ENCODE results near the gene TRIM10. TPM values are rescaled to one million over a fixed set of nuclear protein-coding genes. Genes with fewer than 3 reads are reported as not detected.
"Not testable (repeated sequence)": the region's sequence is repeated elsewhere in the genome, so short reads cannot be mapped to it uniquely, and the experiment has no call there.

TRIM10 gene
- polyA plus RNA-seq, 4 donors: 0.29 to 1.3 (median 0.37) TPM

DNA sequence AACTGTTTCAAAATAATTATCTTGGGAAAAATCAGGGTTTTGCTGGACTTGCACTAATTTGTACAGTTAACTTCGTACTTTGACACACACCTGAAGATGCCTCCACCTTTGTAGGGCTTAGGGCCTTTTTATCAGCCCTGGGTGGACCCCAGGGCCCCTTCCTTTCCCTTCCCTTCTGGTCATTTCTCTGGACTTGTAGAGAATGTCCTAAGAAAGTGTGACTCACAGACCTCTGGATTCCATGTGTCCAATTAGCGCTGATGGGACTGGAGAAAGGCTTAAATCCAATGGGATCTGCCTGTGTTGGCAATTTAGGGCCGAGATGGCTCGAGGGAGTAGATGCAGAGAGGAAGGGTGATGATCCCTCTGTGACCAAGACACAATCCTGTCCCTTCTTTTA lies 11.7 kb upstream of the TRIM10 start:
- DNase-seq (ENCODE audit: low read depth in 4 of 4, low spot score in 2 of 4): no peak

DNA sequence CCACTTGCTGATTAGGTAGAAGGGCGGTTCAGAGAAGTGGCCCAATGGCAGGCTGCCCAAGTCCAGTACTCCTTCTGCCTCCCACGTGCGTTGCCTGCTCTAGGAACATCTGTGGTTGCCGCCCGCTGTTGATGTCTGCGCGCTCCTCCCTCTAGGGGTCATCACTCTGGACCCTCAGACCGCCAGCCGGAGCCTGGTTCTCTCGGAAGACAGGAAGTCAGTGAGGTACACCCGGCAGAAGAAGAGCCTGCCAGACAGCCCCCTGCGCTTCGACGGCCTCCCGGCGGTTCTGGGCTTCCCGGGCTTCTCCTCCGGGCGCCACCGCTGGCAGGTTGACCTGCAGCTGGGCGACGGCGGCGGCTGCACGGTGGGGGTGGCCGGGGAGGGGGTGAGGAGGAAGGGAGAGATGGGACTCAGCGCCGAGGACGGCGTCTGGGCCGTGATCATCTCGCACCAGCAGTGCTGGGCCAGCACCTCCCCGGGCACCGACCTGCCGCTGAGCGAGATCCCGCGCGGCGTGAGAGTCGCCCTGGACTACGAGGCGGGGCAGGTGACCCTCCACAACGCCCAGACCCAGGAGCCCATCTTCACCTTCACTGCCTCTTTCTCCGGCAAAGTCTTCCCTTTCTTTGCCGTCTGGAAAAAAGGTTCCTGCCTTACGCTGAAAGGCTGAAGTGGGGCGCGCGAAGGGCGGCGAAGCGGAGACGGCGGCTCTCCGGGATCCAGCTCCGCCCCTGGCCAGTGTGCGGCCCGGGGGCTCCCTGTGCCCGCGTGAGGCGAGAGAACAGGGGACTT lies 10.9 kb upstream of the TRIM10 start:
- peak in 1 of 4 donors; percentile 15 for DNase-seq (ENCODE audit: low read depth in 4 of 4, low spot score in 2 of 4)

DNA sequence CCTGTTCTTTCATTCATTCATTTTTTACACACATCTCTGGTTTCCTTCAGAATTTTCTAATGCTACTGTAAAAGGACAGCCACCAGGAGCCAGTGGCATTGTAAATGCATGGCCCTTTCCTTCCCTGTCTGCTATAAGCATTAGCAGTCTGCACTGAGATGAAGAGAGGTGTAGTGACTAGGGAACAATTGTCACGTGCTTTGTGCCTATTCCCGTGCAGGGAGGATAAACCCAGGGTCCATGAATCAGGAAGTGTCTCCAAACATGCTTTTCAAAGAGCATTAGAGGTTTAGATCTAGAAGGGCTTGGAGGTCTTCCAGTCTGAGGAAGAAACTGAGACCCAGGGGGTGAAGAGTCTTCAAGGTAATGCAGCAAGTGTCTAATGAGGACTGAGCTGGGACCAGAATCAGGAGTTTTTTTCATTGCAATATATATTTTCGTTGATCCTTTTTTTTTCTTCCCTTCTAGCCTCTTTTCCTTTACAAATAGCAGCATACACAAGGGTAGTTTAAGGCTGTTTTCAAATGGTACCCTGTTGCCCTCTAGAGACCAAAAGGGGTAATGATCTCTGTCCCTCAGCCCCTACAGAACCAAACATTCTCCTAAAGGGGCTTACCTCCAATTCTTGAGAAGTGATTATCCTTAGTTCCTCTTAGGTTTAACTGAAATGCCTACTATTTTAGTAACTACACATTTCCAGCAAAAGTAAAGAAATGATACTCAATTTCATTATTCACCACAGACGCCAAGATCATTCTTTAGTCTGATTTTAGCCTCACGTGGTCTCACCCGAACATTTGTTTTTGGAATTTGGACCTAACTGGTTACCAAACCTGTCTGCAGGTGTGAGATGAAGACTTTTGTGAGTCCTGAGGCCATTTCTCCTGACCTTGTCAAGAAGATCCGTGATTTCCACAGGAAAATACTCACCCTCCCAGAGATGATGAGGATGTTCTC lies 8.9 kb upstream of the TRIM10 start:
- peak in 1 of 4 donors; percentile 29 for DNase-seq (ENCODE audit: low read depth in 4 of 4, low spot score in 2 of 4)

GRCh38 chr6:30168741-30169140 lies 7.7 kb upstream of the TRIM10 start:
- DNase-seq (ENCODE audit: low read depth in 4 of 4, low spot score in 2 of 4): no peak

DNA sequence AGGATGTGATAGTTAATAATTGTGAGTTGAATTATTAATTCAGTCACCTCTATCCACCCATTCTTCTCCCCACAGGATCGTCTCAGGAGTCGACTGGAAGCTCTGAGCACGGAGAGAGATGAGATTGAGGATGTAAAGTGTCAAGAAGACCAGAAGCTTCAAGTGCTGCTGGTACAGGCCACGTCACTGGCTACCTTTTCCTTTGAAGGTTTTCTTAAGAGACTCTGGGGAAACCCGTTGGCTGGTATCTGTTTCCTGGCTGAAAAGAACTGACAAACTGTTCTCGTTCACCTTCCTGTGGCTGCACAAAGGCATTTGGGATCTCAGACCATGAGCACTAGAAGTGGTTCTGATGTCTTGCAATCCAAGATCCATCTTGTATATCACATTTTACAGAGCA lies 6.1 kb upstream of the TRIM10 start:
- no peak for DNase-seq (ENCODE audit: low read depth in 4 of 4, low spot score in 2 of 4)

DNA sequence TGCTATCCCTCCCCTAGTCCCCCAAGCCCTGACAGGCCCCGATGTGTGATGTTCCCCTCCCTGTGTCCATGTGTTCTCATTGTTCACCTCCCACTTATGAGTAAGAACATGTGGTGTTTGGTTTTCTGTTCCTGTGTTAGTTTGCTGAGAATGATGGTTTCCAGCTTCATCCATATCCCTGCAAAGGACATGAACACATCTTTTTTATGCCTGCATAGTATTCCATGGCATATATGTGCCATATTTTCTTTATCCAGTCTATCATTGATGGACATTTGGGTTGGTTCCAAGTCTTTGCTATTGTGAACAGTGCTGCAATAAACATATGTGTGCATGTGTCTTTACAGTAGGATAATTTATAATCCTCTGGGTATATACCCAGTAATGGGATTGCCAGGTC lies 4.2 kb upstream of the TRIM10 start:
- DNase-seq (ENCODE audit: low read depth in 4 of 4, low spot score in 2 of 4): not testable (repeated sequence)

DNA sequence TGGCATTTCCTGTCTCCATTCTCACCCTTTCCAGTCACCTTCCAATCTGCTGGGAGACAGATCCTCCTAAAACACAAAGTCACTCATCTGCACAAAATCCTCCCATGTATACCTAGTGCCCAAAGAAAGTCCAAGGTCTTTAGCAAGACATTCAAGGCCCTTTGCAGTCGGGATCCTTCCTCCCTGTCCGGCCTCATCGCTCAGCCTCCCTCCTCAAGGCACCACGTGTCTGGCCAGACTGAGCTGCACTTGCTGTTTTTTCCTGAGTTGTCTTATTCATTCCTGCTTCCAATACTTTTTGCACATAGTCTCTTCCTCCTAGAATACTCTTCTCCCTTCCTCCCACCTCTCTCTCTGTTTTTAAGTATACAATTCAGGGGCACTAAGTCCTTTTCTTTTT lies 3.7 kb upstream of the TRIM10 start:
- no peak for DNase-seq (ENCODE audit: low read depth in 4 of 4, low spot score in 2 of 4)

GRCh38 chr6:30163918-30164654 lies 3.1 kb upstream of the TRIM10 start:
- no peak for DNase-seq (ENCODE audit: low read depth in 4 of 4, low spot score in 2 of 4)

DNA sequence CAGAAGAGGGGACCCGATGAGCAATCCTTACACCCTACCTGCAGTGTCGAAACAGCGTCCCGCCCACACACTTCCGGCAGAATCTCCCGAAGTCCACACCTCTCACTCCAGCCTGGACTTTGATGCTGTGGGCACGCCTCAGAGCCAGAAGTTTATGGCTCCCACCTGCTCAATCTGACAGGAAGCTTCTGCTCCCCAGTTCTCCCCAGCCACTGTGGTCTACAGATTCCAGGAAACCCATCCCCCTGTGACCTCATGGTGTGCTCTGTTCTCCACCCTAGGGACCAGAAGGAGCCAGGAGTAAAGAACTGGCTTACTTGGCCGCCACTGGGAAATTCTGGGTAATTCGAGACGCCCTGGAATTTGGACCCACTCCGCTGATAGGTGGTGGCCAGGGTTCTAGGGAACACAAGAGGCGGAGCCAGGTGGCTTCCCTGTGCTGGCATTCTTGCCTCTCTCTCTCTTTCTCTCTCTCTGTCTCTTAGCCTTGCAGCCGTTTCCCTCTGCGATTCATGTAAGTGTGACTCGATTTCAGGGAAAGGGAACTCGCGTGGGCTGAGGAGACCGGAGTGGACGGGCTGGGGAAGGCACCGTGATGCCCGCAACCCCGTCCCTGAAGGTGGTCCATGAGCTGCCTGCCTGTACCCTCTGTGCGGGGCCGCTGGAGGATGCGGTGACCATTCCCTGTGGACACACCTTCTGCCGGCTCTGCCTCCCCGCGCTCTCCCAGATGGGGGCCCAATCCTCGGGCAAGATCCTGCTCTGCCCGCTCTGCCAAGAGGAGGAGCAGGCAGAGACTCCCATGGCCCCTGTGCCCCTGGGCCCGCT lies 2.3 kb upstream of the TRIM10 start, which contains the start of gene TRIM15:
TRIM15 (plus strand) TSS at position 457 of the 828 bp plus-strand sequence; CDS start at position 596, 139 bp downstream.
- no peak for DNase-seq (ENCODE audit: low read depth in 4 of 4, low spot score in 2 of 4)

DNA sequence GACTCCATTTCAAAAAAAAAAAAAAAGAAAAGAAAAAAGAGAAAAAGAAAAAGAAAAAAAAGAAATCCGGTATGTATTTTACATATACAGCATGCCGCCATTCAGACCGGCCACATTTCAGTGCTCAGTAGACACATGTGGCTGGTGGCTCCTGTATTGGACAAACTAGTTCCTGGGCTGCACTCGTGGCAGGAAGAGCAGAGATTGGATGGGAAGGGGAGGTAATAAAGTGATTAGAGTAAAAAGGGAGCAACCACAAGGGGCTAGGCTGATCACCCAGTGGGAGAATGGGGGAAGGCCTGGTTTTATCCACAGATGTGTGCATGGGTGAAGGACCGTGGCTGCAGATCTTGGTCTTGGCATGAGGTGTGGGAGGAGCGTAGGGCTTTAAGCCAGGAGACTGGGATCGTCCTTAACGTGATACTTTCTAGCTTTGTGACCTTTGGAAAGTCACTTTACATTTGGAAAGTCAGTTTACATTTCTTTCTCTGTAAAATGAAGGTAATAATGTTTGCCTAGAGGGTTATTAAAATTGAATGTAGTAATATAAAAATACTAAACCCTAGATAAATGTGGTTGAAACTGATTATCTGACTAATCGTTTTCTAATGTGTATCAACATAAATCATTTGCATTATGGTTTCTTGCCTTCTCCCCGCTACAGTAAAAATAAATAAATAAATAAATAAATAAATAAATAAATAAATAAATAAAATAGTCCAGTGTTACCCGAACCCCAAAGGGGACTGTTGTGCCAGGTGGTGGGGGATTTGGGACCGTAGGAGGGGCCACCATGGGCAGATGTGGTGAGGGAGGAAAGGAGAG lies 1.5 kb upstream of the TRIM10 start:
- DNase-seq (ENCODE audit: low read depth in 4 of 4, low spot score in 2 of 4): no peak

GRCh38 chr6:30160008-30160784 lies 815 bp downstream of the TRIM10 start:
- DNase-seq (ENCODE audit: low read depth in 4 of 4, low spot score in 2 of 4): no peak

GRCh38 chr6:30158475-30159040 lies 2.5 kb downstream of the TRIM10 start:
- DNase-seq (ENCODE audit: low read depth in 4 of 4, low spot score in 2 of 4): no peak

GRCh38 chr6:30157999-30158398 lies 3.0 kb downstream of the TRIM10 start:
- DNase-seq (ENCODE audit: low read depth in 4 of 4, low spot score in 2 of 4): no peak

DNA sequence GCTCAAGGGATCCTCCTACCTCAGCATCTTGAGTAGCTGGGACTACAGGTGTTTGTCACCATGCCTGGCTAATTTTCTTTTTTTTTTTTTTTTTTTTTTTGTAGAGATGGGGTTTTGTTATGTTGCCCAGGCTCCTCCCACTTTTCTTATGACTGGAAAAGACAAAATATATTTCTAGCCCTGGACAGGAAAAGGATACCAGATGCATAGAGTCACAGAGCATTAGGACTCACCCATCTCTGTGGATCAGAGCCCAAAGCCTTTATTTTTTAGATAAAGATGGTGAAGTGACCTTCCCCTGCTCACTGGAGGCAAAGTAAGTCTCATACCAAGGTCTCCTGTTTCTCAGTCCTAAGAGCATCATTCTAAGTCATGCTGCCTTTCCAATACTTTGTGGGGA lies 3.4 kb downstream of the TRIM10 start:
- DNase-seq (ENCODE audit: low read depth in 4 of 4, low spot score in 2 of 4): no peak

DNA sequence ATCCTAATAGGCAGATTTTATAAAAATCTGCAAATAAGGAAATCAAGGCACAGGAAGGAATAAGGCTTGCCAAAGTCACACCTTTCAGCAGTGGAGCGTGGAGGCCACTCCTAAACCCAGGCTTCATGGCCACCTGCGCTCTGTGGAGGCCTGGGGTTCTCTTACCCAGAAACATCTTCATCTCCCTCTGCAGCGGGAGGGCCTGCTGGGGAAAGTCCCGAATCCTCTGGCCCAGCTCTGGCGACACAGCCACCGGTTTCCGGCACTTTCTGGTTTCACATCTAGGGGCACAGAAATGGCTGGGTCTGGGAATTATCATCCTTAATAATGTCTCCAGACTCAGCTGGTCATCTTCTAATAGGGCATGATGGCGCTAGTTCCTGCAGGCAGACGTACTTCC lies 4.2 kb downstream of the TRIM10 start:
- no peak for DNase-seq (ENCODE audit: low read depth in 4 of 4, low spot score in 2 of 4)

DNA sequence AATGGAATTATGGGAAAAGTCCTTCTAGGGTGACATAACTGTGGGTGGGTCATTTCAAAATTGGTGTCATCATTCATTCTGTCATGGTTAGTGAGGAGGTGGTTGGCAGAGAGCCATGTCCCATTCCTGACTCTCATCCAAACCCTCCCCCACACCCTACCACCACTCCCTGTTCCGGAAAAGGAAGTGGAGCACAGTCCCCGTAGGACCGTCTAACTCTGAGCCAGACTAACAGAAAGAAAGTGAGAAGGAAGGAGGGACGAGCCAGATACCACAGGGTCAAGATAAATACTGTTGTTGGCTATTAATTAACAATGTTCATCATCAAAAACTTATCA lies 4.8 kb downstream of the TRIM10 start:
- DNase-seq (ENCODE audit: low read depth in 4 of 4, low spot score in 2 of 4): no peak

- DNase-seq (ENCODE audit: low read depth in 4 of 4, low spot score in 2 of 4): no peak
These were observed 5.3 kb downstream of the TRIM10 start for GRCh38 chr6:30155520-30156261.
